K562 (cell line): ENCODE measurements around the gene CTH. TPM values are rescaled to one million over a fixed set of nuclear protein-coding genes. Genes with fewer than 3 reads are reported as not detected.

Experiments
- BRD4 ChIP-seq: fragments of 200-600 bp; sonication (generic); IDR thresholded peaks from 2 replicates; pipeline ENCODE4 v1.6.1; 2017; ENCODE audit warnings: inconsistent platforms
- C11orf30 ChIP-seq: fragments of 450-650 bp; IDR thresholded peaks from 2 replicates; pipeline ENCODE4 v1.6.1; 2016; ENCODE audit warnings: low read depth, mild to moderate bottlenecking
- GATA2 ChIP-seq: sonication (generic); formaldehyde crosslinking; IDR thresholded peaks from 2 replicates; pipeline ENCODE4 v1.4.0; 2020; ENCODE audit warnings: mild to moderate bottlenecking, missing genetic modification reagents
- HSF4 ChIP-seq: fragments of 250-450 bp; sonication (Bioruptor Pico); IDR thresholded peaks from 2 replicates; pipeline ENCODE4 v2.1.2; 2022; ENCODE audit warnings: mild to moderate bottlenecking, moderate library complexity, borderline replicate concordance
- IFI16 ChIP-seq: fragments of 250-450 bp; sonication (Bioruptor Pico); IDR thresholded peaks from 2 replicates; pipeline ENCODE4 v2.1.2; 2022; ENCODE audit warnings: mild to moderate bottlenecking, inconsistent platforms
- SP1 ChIP-seq: sonication (generic); formaldehyde crosslinking; IDR thresholded peaks from 2 replicates; pipeline ENCODE4 v1.8.1; 2022; ENCODE audit warnings: mild to moderate bottlenecking, missing genetic modification reagents
- SUPT5H ChIP-seq: fragments of 450-650 bp; IDR thresholded peaks from 2 replicates; pipeline ENCODE4 v1.6.1; 2016
- TAF9B ChIP-seq: fragments of 450-650 bp; IDR thresholded peaks from 2 replicates; pipeline ENCODE4 v1.6.1; 2018; ENCODE audit warnings: mild to moderate bottlenecking; ENCODE audit not compliant: partially characterized antibody
- YY1 ChIP-seq, 3 experiments: IDR thresholded peaks; 2 replicates each; pipeline ENCODE4 v1.6.1; 2011; ENCODE audit warnings: low read length in 2 of 3, mild to moderate bottlenecking in 2 of 3, moderate library complexity in 2 of 3, borderline replicate concordance in 1 of 3, control low read depth in 1 of 3, low read depth in 1 of 3; ENCODE audit not compliant: insufficient read depth in 3 of 3, insufficient replicate concordance in 2 of 3, control insufficient read depth in 1 of 3, insufficient read length in 1 of 3; ENCODE audit errors: extremely low read depth in 1 of 3
- ZNF232 ChIP-seq: sonication (generic); formaldehyde crosslinking; IDR thresholded peaks from 2 replicates; pipeline ENCODE4 v1.8.0; 2022; ENCODE audit warnings: mild to moderate bottlenecking, missing genetic modification reagents
- ZNF324 ChIP-seq: fragments of 250-450 bp; sonication (Bioruptor Pico); IDR thresholded peaks from 2 replicates; pipeline ENCODE4 v1.4.0; 2020; ENCODE audit warnings: mild to moderate bottlenecking
- ZNF511 ChIP-seq: sonication (generic); formaldehyde crosslinking; IDR thresholded peaks from 2 replicates; pipeline ENCODE4 v1.8.0; 2022; ENCODE audit warnings: mild to moderate bottlenecking, missing genetic modification reagents
- polyA plus RNA-seq, 8 experiments: library from polyadenylated mRNA; depleted of rRNA in 4 of 8; stranded (reverse) in 5 of 8; unstranded in 3 of 8; fragments of >200 nt; fragmentation: Nextera tagmentation in 2 of 8; fragmentation: Illumina TruSeq in 1 of 8; extraction: Ambion mirVana in 2 of 8; extraction: Trizol in 1 of 8; gene quantifications; 2 replicates each; pipeline versions ENCODE4 v1.2.1 to v1.2.3, GENCODE V29; 2011 to 2014; ENCODE audit warnings: inconsistent platforms in 1 of 8, missing spikeins in 1 of 8
- total RNA-seq, 7 experiments: library from RNA; depleted of rRNA in 6 of 7; stranded (reverse); fragments of >200 nt in 6 of 7; fragmentation: Illumina TruSeq in 2 of 7; extraction: Trizol in 2 of 7; gene quantifications; 2 replicates each; pipeline versions ENCODE4 v1.2.1 to v1.2.3, GENCODE V29; 2011 to 2021; ENCODE audit warnings: low replicate concordance in 1 of 7
- TF ChIP-seq, protein P1 (sequence below), 2 experiments: fragments of 450-650 bp; IDR thresholded peaks; 2 replicates each; pipeline ENCODE4 v1.6.1; 2018; ENCODE audit warnings: mild to moderate bottlenecking in 2 of 2, low read depth in 1 of 2; ENCODE audit not compliant: partially characterized antibody in 2 of 2
- TF ChIP-seq, protein P2 (sequence below), 2 experiments: fragments of 450-650 bp; formaldehyde crosslinking in 1 of 2; IDR thresholded peaks; 2 replicates each; pipeline versions ENCODE4 v1.4.0 to v1.6.1; 2014 to 2020; ENCODE audit warnings: mild to moderate bottlenecking in 2 of 2, borderline replicate concordance in 1 of 2, low read depth in 1 of 2

Gene CTH
- total and polyA plus RNA-seq, 9 of the 15 experiments (the other 6 are each of a cell fraction or from before 2014, with no cell fraction given), result 8.0 to 54.4 (median 30.9) TPM

DNA sequence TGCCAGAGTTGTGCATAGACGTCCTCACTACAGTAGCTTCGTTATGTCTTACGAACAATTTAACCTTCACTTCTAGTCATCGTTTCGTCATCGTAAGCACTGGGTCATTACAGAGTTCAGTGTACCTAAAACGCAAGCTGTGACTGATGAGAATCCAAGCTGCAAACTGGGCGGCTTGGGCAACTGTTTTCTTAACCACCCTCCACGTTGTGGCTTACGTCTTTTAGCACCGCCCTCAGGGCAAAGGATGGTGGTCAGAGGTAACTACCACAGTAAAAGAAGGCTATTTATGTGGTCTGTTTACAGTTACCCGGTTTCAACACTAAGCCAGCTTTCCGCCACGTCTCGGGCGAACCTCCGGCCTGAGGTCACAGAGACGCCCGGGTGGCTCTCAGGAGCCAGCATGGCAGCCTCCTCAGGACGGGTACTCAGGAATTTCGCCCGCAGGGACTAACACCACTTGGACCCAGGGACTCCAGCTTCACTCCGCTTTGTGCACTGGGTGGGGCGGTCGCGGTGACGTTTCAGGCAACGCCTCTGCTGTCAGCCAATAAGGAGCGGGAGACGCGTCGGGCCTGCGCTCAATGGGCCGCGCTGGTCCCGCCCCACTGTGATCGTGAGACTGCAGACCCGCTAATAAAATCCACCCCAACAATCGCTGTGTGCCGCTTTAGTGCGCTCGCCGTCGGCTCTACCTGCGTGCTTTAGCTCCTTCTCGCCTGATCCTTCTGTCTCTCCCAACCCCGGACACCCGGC is at the start of gene CTH (continued):
- TF ChIP-seq, protein P1, sequence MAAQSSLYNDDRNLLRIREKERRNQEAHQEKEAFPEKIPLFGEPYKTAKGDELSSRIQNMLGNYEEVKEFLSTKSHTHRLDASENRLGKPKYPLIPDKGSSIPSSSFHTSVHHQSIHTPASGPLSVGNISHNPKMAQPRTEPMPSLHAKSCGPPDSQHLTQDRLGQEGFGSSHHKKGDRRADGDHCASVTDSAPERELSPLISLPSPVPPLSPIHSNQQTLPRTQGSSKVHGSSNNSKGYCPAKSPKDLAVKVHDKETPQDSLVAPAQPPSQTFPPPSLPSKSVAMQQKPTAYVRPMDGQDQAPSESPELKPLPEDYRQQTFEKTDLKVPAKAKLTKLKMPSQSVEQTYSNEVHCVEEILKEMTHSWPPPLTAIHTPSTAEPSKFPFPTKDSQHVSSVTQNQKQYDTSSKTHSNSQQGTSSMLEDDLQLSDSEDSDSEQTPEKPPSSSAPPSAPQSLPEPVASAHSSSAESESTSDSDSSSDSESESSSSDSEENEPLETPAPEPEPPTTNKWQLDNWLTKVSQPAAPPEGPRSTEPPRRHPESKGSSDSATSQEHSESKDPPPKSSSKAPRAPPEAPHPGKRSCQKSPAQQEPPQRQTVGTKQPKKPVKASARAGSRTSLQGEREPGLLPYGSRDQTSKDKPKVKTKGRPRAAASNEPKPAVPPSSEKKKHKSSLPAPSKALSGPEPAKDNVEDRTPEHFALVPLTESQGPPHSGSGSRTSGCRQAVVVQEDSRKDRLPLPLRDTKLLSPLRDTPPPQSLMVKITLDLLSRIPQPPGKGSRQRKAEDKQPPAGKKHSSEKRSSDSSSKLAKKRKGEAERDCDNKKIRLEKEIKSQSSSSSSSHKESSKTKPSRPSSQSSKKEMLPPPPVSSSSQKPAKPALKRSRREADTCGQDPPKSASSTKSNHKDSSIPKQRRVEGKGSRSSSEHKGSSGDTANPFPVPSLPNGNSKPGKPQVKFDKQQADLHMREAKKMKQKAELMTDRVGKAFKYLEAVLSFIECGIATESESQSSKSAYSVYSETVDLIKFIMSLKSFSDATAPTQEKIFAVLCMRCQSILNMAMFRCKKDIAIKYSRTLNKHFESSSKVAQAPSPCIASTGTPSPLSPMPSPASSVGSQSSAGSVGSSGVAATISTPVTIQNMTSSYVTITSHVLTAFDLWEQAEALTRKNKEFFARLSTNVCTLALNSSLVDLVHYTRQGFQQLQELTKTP (IDR thresholded peaks at IDR 0.05; ENCODE audit: low read depth in 1 of 2, partially characterized antibody in 2 of 2), result peak; percentile 18 to 39
- TF ChIP-seq HSF4 (no peak), SUPT5H (peak; percentile 96), ZNF232 (CRISPR knock-in tag) (peak; percentile 28; the same call in 1 of the 2 replicates), YY1 (IDR thresholded peaks at IDR 0.05; ENCODE audit: borderline replicate concordance in 1 of 3, control insufficient read depth in 1 of 3, extremely low read depth in 1 of 3, insufficient read depth in 3 of 3, insufficient read length in 1 of 3, insufficient replicate concordance in 2 of 3, low read depth in 1 of 3, low read length in 2 of 3) (peak in 2 of 3 experiments; percentile 59 to 80), ZNF511 (CRISPR knock-in tag) (0 out of 2 replicates have a peak, but pooled peaks have one; percentile 24), IFI16 (CRISPR knock-in tag) (no peak), ZNF324 (CRISPR knock-in tag) (no peak), BRD4 (no peak), C11orf30 (peak; percentile 54), TAF9B (peak; percentile 77), SP1 (CRISPR knock-in tag) (peak; percentile 97), GATA2 (CRISPR knock-in tag) (no peak)
- TF ChIP-seq, protein P2, sequence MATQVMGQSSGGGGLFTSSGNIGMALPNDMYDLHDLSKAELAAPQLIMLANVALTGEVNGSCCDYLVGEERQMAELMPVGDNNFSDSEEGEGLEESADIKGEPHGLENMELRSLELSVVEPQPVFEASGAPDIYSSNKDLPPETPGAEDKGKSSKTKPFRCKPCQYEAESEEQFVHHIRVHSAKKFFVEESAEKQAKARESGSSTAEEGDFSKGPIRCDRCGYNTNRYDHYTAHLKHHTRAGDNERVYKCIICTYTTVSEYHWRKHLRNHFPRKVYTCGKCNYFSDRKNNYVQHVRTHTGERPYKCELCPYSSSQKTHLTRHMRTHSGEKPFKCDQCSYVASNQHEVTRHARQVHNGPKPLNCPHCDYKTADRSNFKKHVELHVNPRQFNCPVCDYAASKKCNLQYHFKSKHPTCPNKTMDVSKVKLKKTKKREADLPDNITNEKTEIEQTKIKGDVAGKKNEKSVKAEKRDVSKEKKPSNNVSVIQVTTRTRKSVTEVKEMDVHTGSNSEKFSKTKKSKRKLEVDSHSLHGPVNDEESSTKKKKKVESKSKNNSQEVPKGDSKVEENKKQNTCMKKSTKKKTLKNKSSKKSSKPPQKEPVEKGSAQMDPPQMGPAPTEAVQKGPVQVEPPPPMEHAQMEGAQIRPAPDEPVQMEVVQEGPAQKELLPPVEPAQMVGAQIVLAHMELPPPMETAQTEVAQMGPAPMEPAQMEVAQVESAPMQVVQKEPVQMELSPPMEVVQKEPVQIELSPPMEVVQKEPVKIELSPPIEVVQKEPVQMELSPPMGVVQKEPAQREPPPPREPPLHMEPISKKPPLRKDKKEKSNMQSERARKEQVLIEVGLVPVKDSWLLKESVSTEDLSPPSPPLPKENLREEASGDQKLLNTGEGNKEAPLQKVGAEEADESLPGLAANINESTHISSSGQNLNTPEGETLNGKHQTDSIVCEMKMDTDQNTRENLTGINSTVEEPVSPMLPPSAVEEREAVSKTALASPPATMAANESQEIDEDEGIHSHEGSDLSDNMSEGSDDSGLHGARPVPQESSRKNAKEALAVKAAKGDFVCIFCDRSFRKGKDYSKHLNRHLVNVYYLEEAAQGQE (IDR thresholded peaks at IDR 0.05; ENCODE audit: borderline replicate concordance), result peak; percentile 27; the same call in 1 of the 2 replicates
- TF ChIP-seq, protein P2 (CRISPR knock-in tag; IDR thresholded peaks at IDR 0.05; ENCODE audit: low read depth), result no peak
